T-cell (primary cell): Measurements from ENCODE around the gene ALLC. TPM values are rescaled to one million over a fixed set of nuclear protein-coding genes. Genes with fewer than 3 reads are reported as not detected.

Experiments used
- ATAC-seq, 4 experiments: fragments of 200-7000 bp in 3 of 4; fragments of 150-1000 bp in 1 of 4; cut with Tn5 transposase; replicated peaks in 1 of 4; 1 replicate in 3 of 4; 2 replicates in 1 of 4; pipeline ENCODE4 v1.10.0; 2021; ENCODE audit warnings: moderate library complexity in 3 of 4, mild to moderate bottlenecking in 2 of 4, moderate number of reproducible peaks in 1 of 4
- CTCF ChIA-PET, 2 donors: fragments of 300-600 bp; sonication (Branson Sonifier 250); formaldehyde crosslinking; loops; one replicate each; lab custom pipeline; 2022; ENCODE audit warnings: antibody characterized with exemption in 2 of 2; lab: Charles Lee
- POLR2A ChIA-PET, 2 donors: fragments of 300-600 bp; sonication (Branson Sonifier 250); formaldehyde crosslinking; loops; one replicate each; lab custom pipeline; 2022; ENCODE audit warnings: antibody characterized with exemption in 2 of 2; lab: Charles Lee
- DNase-seq, 35 experiments: peaks; one replicate each; pipeline versions ENCODE4 v3.0.0 to v3.0.0-alpha.2; 2013 to 2023
- H3K27ac ChIP-seq: one replicate; pipeline ENCODE4 v1.5.1; 2013; ENCODE audit warnings: low read length
- H3K27me3 ChIP-seq, 2 experiments: replicated peaks in 1 of 2; 1 replicate in 1 of 2; 2 replicates in 1 of 2; pipeline versions ENCODE4 v1.6.1 to v1.7.0; 2013; ENCODE audit warnings: low read length in 1 of 2, mixed read lengths in 1 of 2; ENCODE audit not compliant: control insufficient read depth in 2 of 2, insufficient read depth in 2 of 2; ENCODE audit errors: extremely low read depth in 1 of 2
- H3K36me3 ChIP-seq, 2 donors: 1 replicate in 1 of 2; 2 replicates in 1 of 2; pipeline versions ENCODE4 v1.6.1 to v1.7.0; 2013; ENCODE audit warnings: low read length in 1 of 2; ENCODE audit not compliant: control insufficient read depth in 2 of 2, insufficient read depth in 1 of 2; ENCODE audit errors: extremely low read depth in 1 of 2
- H3K4me1 ChIP-seq, 2 experiments: 1 replicate in 1 of 2; 2 replicates in 1 of 2; pipeline versions ENCODE4 v1.6.1 to v1.7.0; 2013; ENCODE audit warnings: low read length in 2 of 2, mixed read lengths in 1 of 2; ENCODE audit not compliant: insufficient read depth in 2 of 2, control insufficient read depth in 1 of 2; ENCODE audit errors: extremely low read depth in 1 of 2
- H3K4me3 ChIP-seq, 2 donors: 1 replicate in 1 of 2; 2 replicates in 1 of 2; pipeline versions ENCODE4 v1.5.1 to v1.7.0; 2013; ENCODE audit warnings: mild to moderate bottlenecking in 2 of 2, low read length in 1 of 2, moderate library complexity in 1 of 2; ENCODE audit not compliant: control insufficient read depth in 1 of 2; ENCODE audit errors: extremely low read depth in 1 of 2
- H3K9me3 ChIP-seq: 2 replicates; pipeline ENCODE4 v1.7.0; 2013
- H3K27ac Mint-ChIP-seq, 2 donors: one replicate each; pipeline ENCODE4 v1.8.0; 2020 to 2021; ENCODE audit warnings: mild to moderate bottlenecking in 2 of 2, mixed read lengths in 2 of 2
- H3K27me3 Mint-ChIP-seq, 2 donors: one replicate each; pipeline ENCODE4 v1.8.0; 2021 to 2022; ENCODE audit warnings: mixed read lengths in 2 of 2
- H3K36me3 Mint-ChIP-seq: one replicate; pipeline ENCODE4 v1.8.0; 2021; ENCODE audit warnings: mixed read lengths
- H3K4me1 Mint-ChIP-seq, 3 donors: one replicate each; pipeline ENCODE4 v1.8.0; 2020 to 2022; ENCODE audit warnings: mixed read lengths in 3 of 3, mild to moderate bottlenecking in 1 of 3
- H3K4me3 Mint-ChIP-seq, 3 donors: one replicate each; pipeline ENCODE4 v1.8.0; 2020 to 2022; ENCODE audit warnings: mild to moderate bottlenecking in 3 of 3, mixed read lengths in 3 of 3, moderate library complexity in 3 of 3
- H3K9me3 Mint-ChIP-seq, 3 donors: one replicate each; pipeline ENCODE4 v1.8.0; 2020 to 2022; ENCODE audit warnings: mixed read lengths in 3 of 3
- WGBS: methylation state at CpG from one replicate; pipeline ENCODE4 v1.1.5; 2013; ENCODE audit warnings: missing lambda C conversion rate; ENCODE audit not compliant: insufficient coverage; 5-methylcytosine and 5-hydroxymethylcytosine counted together
- total RNA-seq, 35 experiments: library from RNA in 6 of 35; stranded (reverse) in 6 of 35; fragments of 120-200 nt in 1 of 35; gene quantifications; one replicate each; pipeline versions ENCODE4 v1.2.1 to v1.2.4 and lab custom pipeline; 2013 to 2026

Gene ALLC
- total RNA-seq, 5 donors from 2014 or later (not counting 1 experiment from before 2014, with no cell fraction given), result not detected

DNA sequence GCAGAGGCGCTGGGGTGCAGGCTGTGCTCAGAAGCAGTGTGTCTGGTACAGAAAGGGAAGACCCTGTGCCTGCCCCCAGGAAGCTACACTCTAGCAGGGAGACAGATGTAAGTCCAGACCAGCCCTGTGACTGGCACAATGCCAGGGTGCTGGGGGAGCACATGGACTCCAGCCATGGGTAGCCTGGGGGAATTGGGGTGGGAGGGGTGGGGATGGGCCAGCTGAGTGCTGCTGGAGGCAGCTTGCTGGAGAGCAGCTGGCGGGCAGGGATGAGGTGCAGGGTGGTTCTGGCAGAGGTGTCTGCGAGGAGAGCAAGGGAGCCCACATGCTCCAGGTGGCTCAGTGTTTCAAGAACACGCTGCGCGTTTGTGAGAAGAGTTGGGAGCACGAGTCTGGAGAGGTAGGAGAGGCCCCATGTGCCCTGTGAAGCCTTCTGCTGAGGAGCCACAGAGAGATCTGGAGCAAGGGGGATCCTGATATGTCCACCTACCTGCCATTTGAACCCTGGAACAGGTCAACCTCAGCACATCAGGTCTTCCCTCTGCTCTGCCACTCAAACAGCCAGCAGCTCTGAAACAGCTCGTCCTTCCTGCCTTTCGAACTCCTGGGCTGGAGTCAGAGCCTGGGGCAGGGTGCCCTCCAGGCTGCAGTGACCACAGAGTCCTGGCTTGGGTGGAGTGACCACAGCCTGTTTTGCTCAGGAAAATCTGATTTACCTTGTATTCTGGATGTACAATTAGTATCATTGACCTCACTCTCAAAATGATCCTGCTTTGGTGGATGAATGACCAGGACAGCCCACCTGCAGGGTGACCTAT, 15.1 kb downstream of the ALLC start:
- H3K27ac Mint-ChIP-seq, result no peak overlapping the region
- no peak overlapping the region for H3K4me3 Mint-ChIP-seq
- POLR2A ChIA-PET, result no interaction called here
- no peaks in the 10 kb centered on the region for H3K4me1 ChIP-seq
- no peak for ATAC-seq
- no peak for DNase-seq
- CTCF ChIA-PET, result no interaction called here
- H3K36me3 Mint-ChIP-seq, result no peaks in the 10 kb centered on the region
- no peak overlapping the region for H3K27ac ChIP-seq
- H3K27me3 ChIP-seq, result peaks cover 0 to 7% of the 10 kb centered on the region in 2 experiments
- WGBS, result 61% methylated on average over 4 of the region's 9 CpGs
- H3K9me3 Mint-ChIP-seq, result no peaks in the 10 kb centered on the region
- H3K4me1 Mint-ChIP-seq, result no peaks in the 10 kb centered on the region
- no peaks in the 10 kb centered on the region for H3K36me3 ChIP-seq
- no peaks in the 10 kb centered on the region for H3K9me3 ChIP-seq
- peaks cover 3 to 18% of the 10 kb centered on the region in 2 donors for H3K27me3 Mint-ChIP-seq
- no peak overlapping the region for H3K4me3 ChIP-seq

DNA sequence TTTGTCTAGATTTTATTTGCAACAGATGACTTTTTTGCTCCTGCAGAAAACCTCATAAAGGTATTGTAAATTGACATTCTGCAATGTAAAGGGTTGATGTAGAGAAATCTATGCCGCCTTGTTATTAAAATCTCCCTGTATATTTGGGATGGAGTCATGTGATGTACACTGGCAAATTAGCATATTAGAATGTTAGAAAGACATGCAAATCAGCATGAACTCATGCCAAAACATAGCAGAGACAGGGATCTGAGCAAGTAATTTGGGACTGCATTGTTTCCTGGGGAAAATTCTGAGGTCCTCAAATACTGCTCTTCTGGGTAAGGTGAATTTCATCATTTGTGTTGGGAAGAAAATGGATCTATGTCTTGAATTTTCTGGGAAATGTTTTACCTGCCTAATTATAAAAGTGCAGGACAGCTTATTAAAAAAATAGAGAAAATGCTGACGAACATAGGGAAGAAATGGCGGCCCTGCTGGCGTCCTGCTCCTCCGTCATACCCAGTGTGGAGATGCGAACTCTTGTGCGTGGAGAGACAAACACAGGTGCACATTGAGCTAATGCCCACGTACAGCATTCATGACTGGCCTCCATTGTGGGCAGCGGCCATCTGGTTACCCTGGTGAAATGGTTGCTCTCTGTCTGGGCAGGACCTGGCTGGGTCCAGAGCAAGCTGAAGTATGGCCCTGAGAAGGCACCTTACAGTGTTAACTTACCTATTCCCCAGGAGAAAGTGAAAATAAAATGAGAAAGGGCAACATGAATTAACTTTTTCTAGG, 16.3 kb downstream of the ALLC start:
- ChIA-PET POLR2A (no interaction called here), CTCF (no interaction called here)
- 87% methylated on average over 9 of the region's 9 CpGs for WGBS
- Mint-ChIP-seq H3K27ac (no peak overlapping the region), H3K9me3 (no peaks in the 10 kb centered on the region), H3K36me3 (no peaks in the 10 kb centered on the region), H3K27me3 (peaks cover 3 to 18% of the 10 kb centered on the region in 2 donors), H3K4me3 (no peak overlapping the region), H3K4me1 (no peaks in the 10 kb centered on the region)
- H3K27me3 ChIP-seq, result peaks cover 0 to 8% of the 10 kb centered on the region in 2 experiments
- H3K4me1 ChIP-seq, result no peaks in the 10 kb centered on the region
- H3K36me3 ChIP-seq, result no peaks in the 10 kb centered on the region
- H3K9me3 ChIP-seq, result no peaks in the 10 kb centered on the region
- H3K4me3 ChIP-seq, result no peak overlapping the region
- no peak overlapping the region for H3K27ac ChIP-seq
- DNase-seq (no peak), ATAC-seq (no peak)

DNA sequence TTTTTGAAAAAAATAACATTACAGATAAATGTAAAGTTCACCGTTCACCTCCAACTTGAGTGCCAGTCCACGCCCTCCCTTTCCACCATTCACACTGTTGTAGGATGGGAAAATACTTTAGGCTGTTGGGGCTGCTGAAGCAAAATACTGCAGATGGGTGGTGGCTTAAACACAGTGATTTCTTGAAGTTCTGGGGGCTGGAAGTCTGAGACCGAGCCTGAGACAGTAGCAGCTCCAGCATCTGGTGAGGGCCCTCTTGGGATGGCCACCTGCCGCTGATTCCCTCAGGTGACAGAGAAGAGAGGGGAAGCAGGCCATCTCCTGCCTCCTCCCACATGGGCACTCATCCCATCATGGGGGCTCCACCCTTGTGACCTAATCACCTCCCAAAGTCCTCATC, 17.7 kb downstream of the ALLC start:
- H3K4me3 ChIP-seq, result no peak overlapping the region
- Mint-ChIP-seq H3K36me3 (no peaks in the 10 kb centered on the region), H3K9me3 (no peaks in the 10 kb centered on the region), H3K27ac (no peak overlapping the region), H3K27me3 (peaks cover 3 to 12% of the 10 kb centered on the region in 2 donors), H3K4me3 (no peak overlapping the region), H3K4me1 (no peaks in the 10 kb centered on the region)
- no peaks in the 10 kb centered on the region for H3K4me1 ChIP-seq
- peaks cover 0 to 3% of the 10 kb centered on the region in 2 experiments for H3K27me3 ChIP-seq
- WGBS, result no CpG with 5 or more reads among the region's 4 CpGs
- H3K36me3 ChIP-seq, result no peaks in the 10 kb centered on the region
- ATAC-seq (no peak), DNase-seq (no peak)
- POLR2A ChIA-PET, result no interaction called here
- no peaks in the 10 kb centered on the region for H3K9me3 ChIP-seq
- H3K27ac ChIP-seq, result no peak overlapping the region
- CTCF ChIA-PET, result no interaction called here

DNA sequence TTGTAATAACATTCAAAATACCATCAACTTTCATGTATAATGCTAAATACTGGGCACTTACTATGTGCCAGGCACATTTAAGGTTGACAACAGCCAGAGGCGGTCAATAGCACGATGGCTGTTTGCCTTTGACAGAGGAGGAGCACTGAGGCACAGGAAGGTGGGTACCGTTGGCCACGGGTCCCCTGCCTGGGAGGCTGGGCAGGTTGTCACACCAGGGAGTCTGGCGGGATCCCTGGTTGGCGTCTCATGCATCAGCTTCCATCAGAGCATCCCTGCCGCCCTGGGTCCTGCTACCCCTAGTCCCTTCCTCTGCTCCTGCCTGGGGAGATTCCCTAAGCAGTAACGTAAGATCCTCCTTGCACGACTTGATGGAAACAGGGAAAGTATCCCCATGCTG, 19.4 kb downstream of the ALLC start:
- H3K4me1 Mint-ChIP-seq, result no peaks in the 10 kb centered on the region
- no peak overlapping the region for H3K27ac Mint-ChIP-seq
- no peaks in the 10 kb centered on the region for H3K9me3 Mint-ChIP-seq
- no peak overlapping the region for H3K27ac ChIP-seq
- DNase-seq (no peak), ATAC-seq (no peak)
- no peaks in the 10 kb centered on the region for H3K4me1 ChIP-seq
- WGBS, result 91% methylated on average over 8 of the region's 9 CpGs
- no peak overlapping the region for H3K4me3 Mint-ChIP-seq
- no peaks in the 10 kb centered on the region for H3K9me3 ChIP-seq
- peaks cover 3 to 9% of the 10 kb centered on the region in 2 donors for H3K27me3 Mint-ChIP-seq
- peaks cover 0 to 3% of the 10 kb centered on the region in 2 experiments for H3K27me3 ChIP-seq
- H3K36me3 Mint-ChIP-seq, result no peaks in the 10 kb centered on the region
- ChIA-PET POLR2A (no interaction called here), CTCF (no interaction called here)
- H3K4me3 ChIP-seq, result no peak overlapping the region
- no peaks in the 10 kb centered on the region for H3K36me3 ChIP-seq

DNA sequence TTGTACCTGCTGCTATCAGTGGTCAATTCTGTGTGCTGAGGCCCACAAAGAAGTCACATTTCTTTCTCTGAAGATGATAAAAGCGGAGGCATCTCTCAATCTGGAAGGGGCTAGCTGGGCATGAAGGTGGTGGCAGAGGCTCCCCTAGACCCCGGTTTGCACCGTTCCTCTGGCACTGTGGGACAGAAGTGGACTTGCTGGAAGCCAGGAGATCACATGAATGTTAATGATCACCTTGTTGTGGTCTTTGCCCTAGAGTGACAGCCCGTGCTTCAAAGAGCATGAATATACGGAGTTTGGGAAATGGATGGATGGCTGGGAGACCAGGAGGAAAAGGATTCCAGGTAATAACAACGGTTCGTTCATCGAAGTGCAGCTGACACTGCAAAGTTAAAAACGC, 20.2 kb downstream of the ALLC start:
- Histone ChIP-seq H3K36me3 (no peaks in the 10 kb centered on the region), H3K9me3 (no peaks in the 10 kb centered on the region), H3K27me3 (peaks cover 0 to 3% of the 10 kb centered on the region in 2 experiments), H3K4me3 (no peak overlapping the region), H3K27ac (no peak overlapping the region), H3K4me1 (no peaks in the 10 kb centered on the region)
- ATAC-seq, result no peak
- Mint-ChIP-seq H3K27ac (peak overlapping the region in 1 of 2 donors; percentile 15), H3K4me1 (no peaks in the 10 kb centered on the region), H3K4me3 (no peak overlapping the region), H3K27me3 (peaks cover 3 to 9% of the 10 kb centered on the region in 2 donors), H3K9me3 (no peaks in the 10 kb centered on the region), H3K36me3 (no peaks in the 10 kb centered on the region)
- no peak for DNase-seq
- ChIA-PET CTCF (no interaction called here), POLR2A (no interaction called here)
- WGBS, result 90% methylated on average over 9 of the region's 9 CpGs

DNA sequence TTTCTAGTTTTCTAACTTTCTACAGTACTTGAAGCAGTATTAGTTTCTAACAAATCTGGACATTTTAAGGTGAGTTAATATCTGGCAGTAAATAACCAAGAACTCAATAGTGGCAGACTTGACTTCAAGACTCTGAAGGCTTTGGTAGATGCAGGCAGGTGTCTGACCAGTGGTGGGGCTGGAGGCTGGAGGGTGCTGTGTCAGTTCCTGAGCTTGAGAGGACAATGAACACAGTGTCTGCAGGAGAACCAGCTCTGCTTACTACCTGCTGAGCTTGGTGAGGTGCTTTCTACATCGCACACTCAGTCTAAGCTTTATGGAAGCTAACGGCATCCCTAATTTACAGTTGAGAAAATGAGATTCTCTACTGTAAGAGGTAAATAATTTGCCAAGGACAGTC, 21.2 kb downstream of the ALLC start:
- Histone ChIP-seq H3K4me3 (no peak overlapping the region), H3K4me1 (no peaks in the 10 kb centered on the region), H3K27me3 (peaks cover 2 to 3% of the 10 kb centered on the region in 2 experiments), H3K27ac (no peak overlapping the region), H3K9me3 (no peaks in the 10 kb centered on the region), H3K36me3 (no peaks in the 10 kb centered on the region)
- CTCF ChIA-PET, result no interaction called here
- Mint-ChIP-seq H3K27ac (no peak overlapping the region), H3K36me3 (no peaks in the 10 kb centered on the region), H3K9me3 (no peaks in the 10 kb centered on the region), H3K4me3 (no peak overlapping the region), H3K4me1 (no peaks in the 10 kb centered on the region), H3K27me3 (peaks cover 0 to 5% of the 10 kb centered on the region in 2 donors)
- no peak for ATAC-seq
- WGBS, result no CpG with 5 or more reads among the region's 2 CpGs
- DNase-seq, result no peak
- POLR2A ChIA-PET, result no interaction called here
